Ovary (tissue), 9 donors: Measurements from ENCODE around the gene ITPR1. TPM values are rescaled to one million over a fixed set of nuclear protein-coding genes. Genes with fewer than 3 reads are reported as not detected.

Experiments used
- DNase-seq, 5 donors: peaks; one replicate each; pipeline ENCODE4 v3.0.0-alpha.2; 2019 to 2020
- H3K27ac ChIP-seq, 2 donors: fragments of 200-600 bp; one replicate each; pipeline versions ENCODE4 v1.5.1 to v1.8.0; 2019 to 2022
- H3K27me3 ChIP-seq: fragments of 200-600 bp; one replicate; pipeline ENCODE4 v1.8.0; 2022
- H3K36me3 ChIP-seq: fragments of 200-600 bp; sonication (generic); one replicate; pipeline ENCODE4 v1.5.1; 2019
- H3K4me1 ChIP-seq: one replicate; pipeline ENCODE4 v1.8.1; 2013; ENCODE audit warnings: mild to moderate bottlenecking, moderate library complexity; ENCODE audit not compliant: insufficient read depth
- H3K4me3 ChIP-seq: fragments of 200-600 bp; sonication (generic); one replicate; pipeline ENCODE4 v1.5.1; 2017
- H3K9me3 ChIP-seq, 2 donors: fragments of 200-600 bp in 1 of 2; sonication (generic) in 1 of 2; one replicate each; pipeline versions ENCODE4 v1.5.1 to v1.8.1; 2013 to 2019; ENCODE audit warnings: mild to moderate bottlenecking in 1 of 2, moderate library complexity in 1 of 2
- CTCF ChIP-seq, 3 donors: fragments of 450-650 bp in 2 of 3; fragments of 200-600 bp in 1 of 3; IDR thresholded peaks; one replicate each; pipeline versions ENCODE4 v1.5.1 to v1.8.0; 2016 to 2022; ENCODE audit warnings: antibody characterized with exemption in 3 of 3, mild to moderate bottlenecking in 1 of 3
- EP300 ChIP-seq: sonication (generic); formaldehyde crosslinking; IDR thresholded peaks from one replicate; pipeline ENCODE4 v1.6.1; 2017; ENCODE audit warnings: antibody characterized with exemption
- POLR2A ChIP-seq: fragments of 450-650 bp; IDR thresholded peaks from one replicate; pipeline ENCODE4 v1.6.1; 2017; ENCODE audit warnings: antibody characterized with exemption, mild to moderate bottlenecking, moderate library complexity
- WGBS, 3 donors: extraction: QIAGEN DNeasy Blood & Tissue Kit in 1 of 3; methylation state at CpG; one replicate each; pipeline versions ENCODE4 v1.1.5 to v1.1.7; 2013 to 2017; 5-methylcytosine and 5-hydroxymethylcytosine counted together
- intact Hi-C, 4 donors: fragments of 100-400 bp; cut with DNase I; formaldehyde crosslinking; loops; one replicate each; pipeline versions ENCODE4 v1.11.0 to v1.15.1; 2022 to 2023
- polyA plus RNA-seq, 2 donors: library from polyadenylated mRNA; stranded (reverse); fragments of 200-250 nt in 1 of 2; fragments of 350-450 nt in 1 of 2; fragmentation: Illumina TruSeq in 1 of 2; extraction: RNeasy Lipid Tissue Mini Kit (QIAGEN cat#74804) in 1 of 2; gene quantifications; one replicate each; pipeline ENCODE4 v1.2.3, GENCODE V29; 2013 to 2014
- total RNA-seq, 7 donors: library from RNA; depleted of rRNA in 2 of 7; stranded (reverse); fragments of >200 nt in 2 of 7; fragmentation: NEBNext Ultra II Directional in 3 of 7; extraction: Animal tissue kit (Norgen Biotek cat#: 25700) in 3 of 7; gene quantifications; one replicate each; pipeline versions ENCODE4 v1.1.0 to v1.2.4, GENCODE V29; 2016 to 2023
- donor health status: DM: no; HTN: no; CAD: no; lungs with moderate emphysema.
- donor health status: DM: no; HTN: no; CAD: no.
- donor health status: Bipolar disorder and iron deficiency.
- donor health status: DM: yes; HTN: yes; CAD: no.
- donor health status: DM: no; HTN: no; CAD: no.
- donor health status: DM: yes; HTN: yes; CAD: no.

ITPR1 gene
- total and polyA plus RNA-seq, 9 donors: 59.5 to 313 (median 144) TPM

DNA sequence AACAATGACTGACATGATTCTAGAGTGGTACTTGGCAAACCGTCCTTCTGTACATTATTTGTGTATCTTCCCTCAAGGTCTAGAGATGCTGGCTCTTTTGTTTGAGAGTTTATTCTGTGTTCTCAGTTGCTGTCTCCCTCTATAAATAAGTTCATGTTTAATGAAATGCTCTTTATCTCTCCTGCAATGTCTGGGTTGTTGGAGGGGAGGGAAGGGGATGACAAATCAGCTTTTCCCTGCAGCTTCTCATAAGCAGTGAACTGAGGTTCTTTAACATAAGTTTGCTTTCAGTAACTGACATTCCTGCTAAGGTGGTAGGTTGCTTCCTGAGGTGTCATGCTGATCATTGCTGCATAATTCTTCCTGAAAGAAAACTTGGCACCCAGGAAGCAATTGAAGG, 21.8 kb downstream of the ITPR1 start:
- DNase-seq: no peak
- 24 to 47% (median 39%) methylated on average over 1 of the region's 1 CpG for WGBS, 3 donors
- intact Hi-C loops: no loop called here

DNA sequence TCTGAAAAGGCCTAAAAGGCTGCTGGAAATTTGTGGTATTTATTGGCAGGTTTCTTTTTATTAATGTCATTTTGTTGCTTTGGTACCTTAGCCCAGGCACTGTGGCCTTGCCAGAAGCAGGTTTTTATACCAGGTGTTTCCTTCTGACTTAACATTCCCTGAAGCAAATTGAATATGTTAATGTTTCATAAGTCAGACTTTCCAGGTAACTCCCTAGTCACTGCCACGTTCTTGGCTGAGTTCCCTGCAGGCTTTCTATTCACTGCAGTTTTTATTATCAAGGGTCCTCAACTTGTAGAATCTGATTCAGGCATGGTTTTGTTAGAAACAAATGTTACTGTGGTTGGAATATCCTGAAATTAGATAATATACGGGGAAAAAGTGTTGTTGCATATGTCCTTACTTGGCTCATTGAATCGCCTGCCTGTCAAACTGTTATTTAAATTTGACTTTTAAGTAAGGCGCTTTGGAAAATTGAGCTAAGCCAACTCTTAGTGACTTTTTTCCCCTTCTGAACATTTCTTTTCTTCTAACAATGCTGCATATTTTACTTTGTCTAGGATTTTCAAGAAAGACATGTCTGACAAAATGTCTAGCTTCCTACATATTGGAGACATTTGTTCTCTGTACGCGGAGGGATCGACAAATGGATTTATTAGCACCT, 22.9 kb downstream of the ITPR1 start:
- Histone ChIP-seq H3K36me3 (no peaks in the 10 kb centered on the region), H3K4me1 (peaks cover 29% of the 10 kb centered on the region), H3K27ac (no peak overlapping the region), H3K4me3 (no peak overlapping the region), H3K9me3 (no peaks in the 10 kb centered on the region), H3K27me3 (no peaks in the 10 kb centered on the region)
- no peak for DNase-seq
- no peak for TF ChIP-seq POLR2A
- no peak for TF ChIP-seq CTCF (IDR thresholded peaks at IDR 0.05)
- no peak for TF ChIP-seq EP300
- 69 to 76% (median 74%) methylated on average over 7 of the region's 7 CpGs for WGBS, 3 donors
- intact Hi-C loops: no loop called here

More for the DNA sequence above, 21.8 kb downstream of the ITPR1 start:
- peaks cover 28% of the 10 kb centered on the region for H3K4me1 ChIP-seq
- H3K36me3 ChIP-seq: no peaks in the 10 kb centered on the region
- H3K27ac ChIP-seq: no peak overlapping the region
- H3K4me3 ChIP-seq: no peak overlapping the region
- H3K9me3 ChIP-seq: no peaks in the 10 kb centered on the region
- TF ChIP-seq CTCF (IDR thresholded peaks at IDR 0.05) (no peak), POLR2A (no peak), EP300 (no peak)
- H3K27me3 ChIP-seq: no peaks in the 10 kb centered on the region

- DNase-seq: no peak
- Histone ChIP-seq H3K4me1 (peaks cover 23% of the 10 kb centered on the region), H3K9me3 (no peaks in the 10 kb centered on the region), H3K4me3 (no peak overlapping the region), H3K27me3 (no peaks in the 10 kb centered on the region), H3K36me3 (no peaks in the 10 kb centered on the region), H3K27ac (no peak overlapping the region)
- no peak for TF ChIP-seq CTCF (IDR thresholded peaks at IDR 0.05)
- no peak for TF ChIP-seq EP300
- TF ChIP-seq POLR2A: no peak
- intact Hi-C loops: no loop called here
- 78 to 81% (median 79%) methylated on average over 5 of the region's 5 CpGs for WGBS, 3 donors
These were observed 23.9 kb downstream of the ITPR1 start for GRCh38 chr3:4517093-4517492.

- H3K4me1 ChIP-seq: peaks cover 21% of the 10 kb centered on the region
- H3K9me3 ChIP-seq: no peaks in the 10 kb centered on the region
- 38 to 41% (median 39%) methylated on average over 3 of the region's 3 CpGs for WGBS, 3 donors
- H3K4me3 ChIP-seq: no peak overlapping the region
- H3K36me3 ChIP-seq: no peaks in the 10 kb centered on the region
- DNase-seq: no peak
- TF ChIP-seq POLR2A (no peak), CTCF (IDR thresholded peaks at IDR 0.05) (no peak), EP300 (no peak)
- intact Hi-C loops: no loop called here
- H3K27ac ChIP-seq: no peak overlapping the region
- H3K27me3 ChIP-seq: no peaks in the 10 kb centered on the region
These were observed 24.6 kb downstream of the ITPR1 start for GRCh38 chr3:4517643-4518311.
